SKM-1 treated with dmso at 0.1 percent for 144 hours (cell line): ENCODE measurements around the gene HS1BP3.

ENCODE experiments used
- DNase-seq: peaks from one replicate; lab custom pipeline; 2025; ENCODE audit not compliant: unreplicated experiment; lab: John Stamatoyannopoulos, UW

HS1BP3 gene

DNA sequence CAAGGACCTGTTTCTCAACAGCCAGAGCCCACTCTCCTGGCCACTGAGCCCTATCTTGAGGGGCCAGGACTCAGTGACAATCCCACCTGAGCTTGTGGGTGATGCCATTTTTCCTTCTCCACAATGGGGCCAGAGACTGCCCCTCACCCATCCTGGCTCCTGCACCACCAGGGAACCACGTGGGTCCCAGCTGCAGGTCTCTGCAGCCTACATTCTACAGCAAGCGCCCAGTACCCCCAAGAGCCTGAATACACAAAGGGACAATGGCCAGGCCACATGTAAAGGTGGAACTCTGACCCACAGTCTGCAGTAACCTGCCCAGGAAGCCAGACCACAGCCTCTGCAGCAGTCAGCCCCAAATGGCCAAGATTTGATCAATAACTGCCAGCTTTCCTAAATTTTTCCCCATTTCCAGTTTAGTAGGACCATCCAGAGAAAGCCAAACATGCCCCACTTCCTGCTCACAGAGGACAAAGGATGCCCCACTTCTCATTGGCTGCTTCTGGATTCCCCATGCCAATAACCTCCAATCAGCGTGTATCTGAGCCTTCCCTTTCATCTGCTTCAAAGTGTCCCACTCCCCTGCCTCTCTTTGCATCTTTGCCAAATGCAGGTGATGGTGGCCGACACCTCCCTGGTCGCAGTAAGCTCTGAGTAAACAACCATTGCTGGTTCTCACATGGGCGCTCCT, 19.1 kb downstream of the HS1BP3 start:
- no peak for DNase-seq

DNA sequence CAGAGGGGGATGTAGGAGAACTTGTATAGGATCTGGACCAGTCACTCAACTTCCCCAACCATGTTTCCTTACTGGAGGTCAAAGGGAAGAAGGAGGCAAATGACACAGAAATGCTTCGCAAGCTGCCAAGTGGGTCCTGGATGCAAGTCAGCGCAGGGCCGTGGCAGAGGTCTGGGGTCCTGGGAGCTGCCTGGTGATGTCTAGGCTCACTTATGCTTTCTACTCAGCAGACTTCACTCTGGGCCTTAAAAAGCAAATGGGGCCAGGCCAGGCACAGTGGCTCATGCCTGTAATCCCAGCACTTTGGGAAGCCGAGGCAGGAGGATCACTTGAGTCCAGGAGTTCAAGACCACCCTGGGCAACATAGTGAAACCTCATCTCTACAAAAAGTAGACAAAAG, 19.9 kb downstream of the HS1BP3 start:
- DNase-seq = no peak

DNA sequence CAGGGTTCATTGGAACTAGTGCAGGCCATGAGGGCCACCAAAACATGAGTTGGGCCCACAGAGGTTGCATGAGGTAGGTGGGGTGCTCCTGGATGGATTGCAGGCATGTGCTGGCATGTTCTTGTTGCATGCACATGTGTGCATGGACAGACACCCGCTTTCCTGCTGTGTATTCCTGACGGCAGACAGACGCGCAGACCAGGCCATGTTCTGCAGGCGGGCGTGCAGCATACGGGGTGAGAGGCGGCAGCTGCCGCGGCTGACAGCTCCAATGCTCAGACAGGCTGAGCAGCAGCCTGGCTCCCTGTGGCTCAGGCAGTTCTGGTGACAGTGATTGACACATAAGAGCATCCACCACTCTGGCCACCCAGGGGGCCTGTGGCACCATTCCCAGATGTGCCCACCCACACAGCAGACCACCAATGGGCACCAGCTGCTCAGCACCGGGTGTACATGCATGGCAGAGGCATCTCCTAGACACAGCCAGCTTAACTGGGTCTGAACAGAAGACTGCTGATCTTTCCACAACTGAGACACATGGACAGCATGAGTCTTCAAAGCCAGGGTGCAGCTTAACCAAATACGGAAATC, 21.2 kb downstream of the HS1BP3 start:
- no peak for DNase-seq

DNA sequence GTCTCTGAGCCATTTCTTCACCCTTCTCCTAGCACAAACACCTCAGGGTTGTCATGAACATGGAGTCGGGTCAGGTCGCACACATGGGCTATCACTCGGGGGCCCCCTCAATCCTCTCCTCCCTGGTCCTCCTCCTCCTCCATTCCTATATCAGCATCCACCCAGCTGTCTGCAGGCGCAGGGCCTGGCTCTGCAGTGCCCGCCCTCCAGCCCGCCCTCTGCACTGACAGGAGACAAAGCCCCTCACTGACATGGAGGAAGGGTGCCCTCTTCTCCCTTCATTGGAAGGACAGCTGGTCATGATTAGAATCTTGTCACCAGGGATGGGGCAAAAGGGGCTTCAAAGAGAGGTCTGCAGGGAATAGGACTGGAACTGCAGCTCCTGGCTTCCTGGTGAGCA, 21.7 kb downstream of the HS1BP3 start:
- DNase-seq = no peak

DNA sequence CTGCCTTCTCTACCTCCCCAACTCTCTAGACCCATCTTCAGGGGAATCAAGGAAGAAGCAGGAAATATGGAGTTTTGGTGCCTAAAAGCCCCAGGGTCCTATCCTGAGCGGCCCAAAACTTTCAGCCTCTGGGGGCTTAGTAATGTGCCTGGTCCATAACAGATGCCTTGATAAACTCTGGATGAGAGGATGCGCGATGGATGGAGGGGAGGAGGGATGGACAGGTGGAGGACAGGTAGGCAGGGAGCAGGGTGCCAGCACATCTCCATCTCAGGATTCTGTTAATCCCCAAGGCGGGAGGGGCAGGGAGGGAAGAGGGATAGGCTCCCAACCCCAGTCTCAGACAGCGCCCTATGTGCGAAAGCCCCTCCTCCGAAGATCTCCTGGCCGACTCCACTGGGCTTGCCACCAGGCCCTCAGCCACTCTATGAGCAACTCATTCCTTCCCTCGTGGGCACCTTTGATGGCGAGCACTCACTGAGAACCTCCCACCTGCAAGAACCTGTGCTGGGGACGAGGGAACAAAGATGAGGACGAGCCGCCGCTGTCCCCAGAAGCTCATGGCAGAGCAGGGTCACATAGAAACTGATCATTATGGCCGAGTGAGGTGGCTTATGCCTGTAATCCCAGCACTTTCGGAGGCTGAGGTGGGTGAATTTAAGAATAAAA, 23.1 kb downstream of the HS1BP3 start:
- no peak for DNase-seq

DNA sequence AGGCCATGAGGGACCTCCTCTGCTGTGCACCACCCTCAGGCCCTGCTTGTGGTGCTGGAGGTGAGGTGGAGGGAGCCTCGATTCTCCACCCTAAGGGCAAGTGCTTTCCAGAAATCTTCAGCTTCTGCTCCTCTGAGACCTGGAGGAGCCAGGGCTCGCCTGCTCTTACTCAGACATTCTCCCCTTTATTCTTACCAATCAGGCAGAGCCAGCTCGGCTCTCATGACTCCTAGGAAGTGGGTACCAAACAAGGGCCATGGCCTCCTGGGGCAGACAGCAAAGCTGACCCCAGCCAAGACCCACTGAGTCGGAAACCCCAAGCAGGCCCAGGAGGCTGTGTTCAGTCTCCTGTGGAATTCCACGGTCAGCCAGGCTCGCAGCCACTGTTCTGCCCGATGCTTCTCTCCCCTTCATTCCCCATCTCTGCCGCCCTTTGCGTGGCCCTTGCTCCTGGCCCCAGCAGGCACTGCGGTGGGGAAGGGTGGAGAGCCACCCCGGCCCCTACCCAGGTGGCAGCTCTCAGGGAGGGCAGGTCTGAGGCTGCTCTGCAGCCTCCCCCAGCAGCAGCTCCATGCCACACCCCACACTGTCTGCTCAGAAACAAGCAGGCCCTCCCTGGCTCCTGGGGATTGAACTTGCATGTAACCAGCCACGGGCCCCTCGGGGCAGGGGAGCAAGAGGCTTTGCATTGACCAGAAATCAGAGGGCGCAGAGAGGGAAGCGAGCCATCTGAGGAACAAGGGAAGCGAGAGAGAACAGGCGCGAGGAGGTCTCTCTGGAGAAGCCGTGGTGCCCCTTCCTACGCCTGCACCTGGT, 24.0 kb downstream of the HS1BP3 start:
- no peak for DNase-seq

DNA sequence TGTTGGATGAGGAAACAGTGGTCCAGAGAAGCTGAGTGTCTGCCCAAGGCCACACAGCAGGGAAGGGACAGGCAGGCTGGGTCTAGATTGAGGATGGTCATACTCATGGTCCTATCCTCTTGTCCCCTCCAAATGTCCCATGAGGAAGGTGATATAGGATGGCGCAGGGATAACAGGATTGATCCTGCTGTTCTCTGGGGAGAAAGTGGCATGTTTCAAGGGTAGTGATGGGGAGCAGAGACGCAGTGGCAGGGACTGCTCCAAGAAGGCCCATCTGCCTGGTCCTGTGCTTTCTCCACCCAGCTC, 24.6 kb downstream of the HS1BP3 start:
- DNase-seq = no peak

DNA sequence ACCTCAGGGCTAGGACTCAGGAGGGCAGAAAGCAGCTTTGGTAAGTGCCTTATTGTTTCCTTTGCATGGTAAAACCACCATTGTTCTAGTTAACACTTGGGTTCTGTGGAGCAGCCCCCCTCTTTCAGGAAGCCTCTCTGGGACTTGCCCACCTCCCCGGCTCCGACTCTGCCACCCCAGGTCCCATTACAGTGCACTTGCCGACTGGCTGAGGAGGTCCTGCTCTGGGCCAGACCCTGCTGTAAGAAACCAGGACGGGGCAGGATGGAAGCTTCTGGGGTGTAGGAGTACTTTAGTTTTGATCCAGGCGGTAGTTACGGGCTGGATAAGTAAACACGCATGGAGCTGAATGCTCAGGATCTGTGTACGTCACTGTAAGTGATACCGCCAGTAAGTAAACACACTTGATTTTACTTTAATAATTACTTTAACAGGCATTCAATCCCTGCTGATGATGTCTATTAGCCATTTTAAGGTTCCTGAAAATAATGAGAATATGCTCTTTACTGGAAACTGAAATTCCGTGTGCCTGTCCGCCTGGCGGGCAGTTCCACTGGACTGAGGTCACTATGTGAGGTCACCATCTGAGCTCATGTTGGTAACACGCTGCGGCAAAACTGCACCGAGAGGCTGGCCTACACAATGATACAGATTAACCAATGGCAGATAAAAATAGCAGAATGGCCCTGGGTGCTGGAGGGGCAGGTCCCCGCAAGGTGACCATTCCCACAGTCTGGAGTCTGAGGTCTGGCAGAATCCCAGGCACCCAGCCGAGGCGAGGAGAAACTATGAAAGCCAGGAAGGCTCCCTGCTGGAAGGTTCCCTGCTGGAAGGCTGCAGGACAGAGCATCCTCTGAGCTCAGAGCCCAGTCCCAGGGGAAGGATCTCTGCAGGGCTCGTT, 25.2 kb downstream of the HS1BP3 start:
- DNase-seq = no peak

DNA sequence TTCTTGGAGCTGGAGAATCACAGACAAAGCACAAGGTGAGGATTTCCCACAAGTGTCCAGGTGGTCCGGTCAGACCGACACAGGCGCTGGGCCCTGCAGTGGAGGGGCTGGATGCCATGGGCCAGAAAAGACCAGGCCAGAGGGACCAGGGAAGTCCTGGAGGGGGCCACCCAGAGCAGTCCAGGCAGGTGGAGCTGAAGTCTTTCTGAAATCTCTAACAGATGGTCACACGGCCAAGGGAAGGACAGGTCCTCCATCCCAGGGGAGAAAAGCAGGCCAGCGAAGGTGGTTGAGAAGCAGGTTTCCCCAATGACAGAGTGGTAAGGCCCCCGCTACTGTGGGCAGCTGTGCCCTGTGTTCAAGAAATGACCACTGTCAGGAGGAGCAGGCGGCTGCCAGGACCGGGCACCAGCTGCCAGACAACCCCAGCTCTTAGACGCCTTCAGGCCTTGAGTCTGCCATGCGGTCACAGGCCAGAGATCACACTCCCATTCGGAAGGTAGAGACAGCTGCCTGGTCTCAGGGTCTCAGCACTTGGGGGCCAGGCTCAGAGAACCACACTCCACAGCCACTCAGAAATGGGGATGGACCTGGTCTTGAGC, 25.9 kb downstream of the HS1BP3 start:
- DNase-seq = no peak

DNA sequence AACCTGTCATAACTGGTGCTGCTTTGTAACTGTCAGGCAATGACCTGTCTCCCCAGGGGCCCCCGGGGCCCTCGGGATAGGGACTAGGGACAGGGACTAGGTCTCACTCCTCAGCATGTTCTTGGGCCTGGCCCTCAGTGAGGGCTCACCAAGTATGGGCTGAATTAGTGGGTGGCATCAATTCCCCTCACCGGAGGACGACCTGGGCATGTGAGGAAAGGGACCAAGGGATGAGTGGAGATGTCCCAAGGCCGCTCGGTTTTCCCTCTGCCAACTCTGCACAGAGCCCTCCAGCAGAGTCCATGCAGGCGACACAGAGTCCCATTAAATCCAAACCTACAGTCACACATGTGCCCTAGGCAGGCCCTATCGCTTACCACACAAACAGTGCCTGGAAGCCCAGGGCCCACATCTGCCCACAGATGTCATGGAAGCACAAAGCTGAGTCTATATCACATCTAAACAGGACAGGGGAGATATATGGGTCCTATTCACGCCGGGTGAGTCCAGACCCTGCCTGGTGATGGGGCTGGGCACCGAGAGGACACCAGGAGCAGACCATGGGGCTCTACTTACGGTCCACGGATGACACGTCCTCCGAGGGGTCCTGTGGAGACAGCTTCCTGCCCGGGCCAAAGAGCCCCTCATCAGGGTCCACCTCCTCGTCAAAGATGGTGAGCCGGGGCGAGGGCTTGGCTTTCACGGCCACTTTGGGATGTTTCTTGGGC, 26.6 kb downstream of the HS1BP3 start:
- no peak for DNase-seq

DNA sequence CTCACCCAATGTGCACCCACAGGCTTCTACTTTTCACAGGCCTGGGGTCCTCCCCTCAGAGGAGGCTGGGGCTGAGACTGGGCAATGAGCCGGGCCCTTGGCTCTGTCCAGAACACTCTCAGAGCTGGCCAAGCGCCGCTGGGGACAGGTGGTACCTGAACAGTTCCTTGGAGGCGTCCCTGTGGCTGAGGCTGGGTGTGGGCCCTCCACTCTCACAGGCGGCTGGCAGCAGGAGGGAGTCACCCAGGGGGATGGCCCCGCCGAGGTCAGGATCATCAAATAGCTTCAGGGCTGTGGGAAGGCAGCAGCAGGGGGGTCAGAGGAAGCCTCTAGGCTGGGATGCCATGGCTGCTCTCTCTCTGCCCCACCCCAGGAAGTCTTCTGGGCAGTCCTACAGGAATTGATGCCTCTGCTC, 27.1 kb downstream of the HS1BP3 start:
- no peak for DNase-seq

DNA sequence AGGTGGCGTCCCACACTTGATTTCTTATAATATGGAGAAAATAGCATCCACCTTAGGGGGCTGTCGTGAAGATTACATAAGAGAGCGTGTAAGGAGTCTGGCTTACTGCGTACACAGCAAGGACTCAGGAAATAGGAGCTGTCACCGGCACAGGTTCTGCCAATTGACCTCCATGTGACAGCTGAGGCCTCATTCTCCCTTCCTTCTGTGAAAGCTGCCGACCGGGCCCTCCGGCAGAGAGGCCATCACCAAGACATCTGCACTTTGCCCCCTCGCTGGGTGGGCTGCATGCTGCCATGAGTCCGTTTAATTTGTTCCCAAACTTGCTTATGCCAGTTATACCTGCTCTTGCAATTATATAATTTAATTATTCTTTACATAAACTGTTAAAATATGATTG, 27.7 kb downstream of the HS1BP3 start:
- no peak for DNase-seq

DNA sequence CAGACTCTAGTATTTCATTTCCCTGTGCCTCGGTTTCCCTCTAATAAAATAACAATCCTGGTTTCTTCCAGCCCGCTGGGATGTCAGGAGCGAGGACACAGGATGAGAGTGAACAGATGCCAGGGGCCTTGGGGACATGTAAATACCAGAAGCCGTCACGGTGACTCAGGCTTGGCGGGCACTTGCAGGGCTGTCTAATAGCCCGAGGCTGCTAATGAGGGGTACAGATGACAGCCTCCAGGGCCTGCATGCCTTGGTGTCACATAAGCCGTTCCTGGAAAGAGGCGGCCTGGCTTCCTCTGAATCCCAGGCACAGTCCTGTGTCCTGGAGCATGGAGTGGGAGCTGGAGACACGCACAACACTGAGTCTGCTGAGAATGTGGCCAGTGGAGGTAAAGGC, 28.2 kb downstream of the HS1BP3 start:
- DNase-seq = no peak

DNA sequence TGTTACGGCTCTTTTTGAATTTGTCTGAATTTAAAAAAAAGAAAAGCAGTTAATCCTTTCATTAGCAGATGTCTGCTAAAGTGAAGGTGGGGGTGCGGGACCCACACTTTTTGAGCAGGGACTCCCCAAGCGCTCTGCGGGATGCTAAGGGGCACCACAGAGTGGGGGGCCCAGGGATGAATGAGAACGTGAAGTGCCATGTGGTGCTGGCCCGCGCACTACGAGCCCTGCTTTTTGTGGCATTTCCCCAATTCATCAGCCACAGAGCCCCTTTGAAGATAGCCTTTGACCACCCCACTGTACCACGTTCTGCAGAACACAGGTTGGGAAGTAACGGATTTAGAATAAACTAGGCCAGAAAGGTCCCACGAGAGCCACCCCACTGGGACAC, 28.6 kb downstream of the HS1BP3 start:
- DNase-seq = no peak

DNA sequence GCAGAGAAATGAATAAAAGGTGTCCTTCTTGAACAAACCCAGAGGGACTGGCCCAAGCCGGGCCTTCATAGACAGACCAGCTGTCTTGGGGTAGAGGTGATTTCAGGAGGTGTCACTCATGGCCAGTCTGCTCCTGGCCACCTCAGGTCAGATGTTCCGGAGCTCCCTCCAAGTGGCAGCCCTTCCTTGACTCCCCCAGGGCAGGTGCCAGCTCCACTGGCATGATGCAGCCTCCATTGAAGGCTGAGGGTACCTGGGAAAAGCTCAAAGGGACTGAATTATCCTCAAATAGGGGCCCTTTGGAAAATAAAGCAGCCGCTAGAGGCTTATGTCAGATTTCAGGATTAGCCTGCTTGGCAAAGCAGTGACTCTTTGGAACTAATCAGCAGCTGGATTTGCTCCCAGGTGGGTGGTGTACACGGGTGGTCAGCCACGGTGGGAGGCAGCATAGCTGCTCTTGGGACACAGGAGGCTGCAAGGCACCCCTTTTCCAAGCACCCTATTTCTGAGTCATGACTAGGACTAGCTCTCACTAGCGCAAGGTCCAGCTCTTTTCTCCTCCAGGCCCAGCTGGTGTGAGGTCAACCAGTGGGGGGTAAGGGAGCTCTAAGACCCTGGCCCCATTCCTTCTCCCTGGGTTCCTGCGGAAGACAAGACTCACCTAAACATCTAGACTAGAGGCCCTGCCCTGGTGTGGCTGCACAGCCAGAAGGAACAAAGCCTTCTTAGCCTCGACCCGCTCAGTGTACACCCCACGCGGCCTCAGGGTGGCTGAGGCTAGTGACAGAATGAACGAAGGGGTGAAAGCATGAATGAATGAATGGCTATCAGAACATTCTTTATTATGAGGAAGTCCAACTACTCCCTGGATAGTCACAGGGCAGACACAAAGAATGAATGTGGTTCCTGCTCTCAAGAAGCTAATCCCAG, 29.3 kb downstream of the HS1BP3 start:
- no peak for DNase-seq

DNA sequence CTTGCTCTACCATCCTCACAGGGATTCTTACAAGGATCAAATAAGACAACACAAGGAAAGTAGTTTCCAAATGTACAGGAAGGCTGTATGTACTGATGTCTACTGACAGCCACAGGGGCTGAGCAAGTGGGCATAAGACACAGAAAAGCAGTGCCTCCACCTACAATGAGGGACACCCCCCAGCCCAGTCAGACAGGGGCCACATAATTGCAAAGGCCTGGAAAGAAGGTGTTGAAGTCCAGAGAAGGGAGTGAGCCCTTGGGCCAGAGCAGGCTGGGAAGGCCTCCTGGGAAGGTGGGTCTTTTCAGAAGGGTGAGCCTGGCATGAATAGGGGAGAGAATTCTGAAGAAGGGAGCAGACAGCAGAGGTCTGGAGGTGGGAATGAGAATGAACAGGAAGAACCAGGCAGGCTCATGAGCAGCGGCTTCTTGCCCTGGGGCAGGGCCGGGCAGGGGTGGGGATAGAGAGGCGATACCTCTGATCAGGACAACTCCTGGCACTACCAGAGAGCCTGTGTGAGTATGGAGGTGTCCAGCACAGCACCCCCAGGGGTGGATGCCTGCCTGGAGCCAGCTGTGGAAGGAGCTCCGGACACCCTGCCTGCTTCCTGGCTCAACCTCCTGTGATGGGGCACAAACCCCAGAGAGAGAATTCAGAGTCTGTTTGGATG, 30.1 kb downstream of the HS1BP3 start:
- no peak for DNase-seq

DNA sequence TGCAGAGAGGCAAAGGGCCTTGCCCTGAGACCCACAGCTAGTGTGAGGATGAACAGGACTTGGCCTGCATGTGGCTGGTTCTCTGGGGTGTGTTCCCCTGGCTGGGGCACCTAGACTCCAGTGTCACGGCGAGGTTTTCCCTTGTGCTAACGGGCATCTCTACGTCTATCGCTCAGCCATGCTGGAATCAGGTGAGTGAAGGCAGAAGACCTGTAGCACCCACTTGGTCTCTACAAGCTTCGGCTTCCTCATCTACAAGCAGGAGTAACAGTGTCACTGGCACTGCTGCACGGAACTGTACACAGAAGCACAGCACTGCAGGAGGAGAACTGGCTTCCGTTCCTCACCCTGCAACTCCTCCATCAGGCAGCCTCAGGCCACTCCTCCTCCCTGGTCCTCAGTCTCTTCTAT, 30.6 kb downstream of the HS1BP3 start:
- no peak for DNase-seq

DNA sequence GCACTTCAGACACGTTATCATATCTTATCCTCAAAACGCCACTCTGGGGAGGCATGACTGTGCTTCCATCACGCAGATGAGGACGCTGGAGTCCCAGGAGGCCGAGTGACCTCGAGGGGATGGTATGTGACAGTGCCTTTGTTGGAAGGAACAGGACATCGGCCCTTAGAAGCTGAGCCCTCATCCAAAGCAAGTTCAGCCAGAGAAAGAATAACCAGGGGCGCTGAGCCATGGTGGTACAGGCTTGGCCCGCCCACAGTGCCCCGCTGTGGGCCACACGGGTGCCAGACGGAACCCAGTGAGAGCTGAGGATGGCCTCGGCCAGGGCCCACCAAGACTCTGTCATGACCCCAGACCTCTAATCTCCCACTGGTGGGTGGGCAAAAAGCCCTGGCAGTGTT, 31.3 kb downstream of the HS1BP3 start:
- no peak for DNase-seq
